Cardiac muscle cell (in vitro differentiated cells and primary cell): Measurements from ENCODE around the gene FER1L5. TPM values are rescaled to one million over a fixed set of nuclear protein-coding genes. Genes with fewer than 3 reads are reported as not detected.
"Not testable (repeated sequence)": the region's sequence is repeated elsewhere in the genome, so short reads cannot be mapped to it uniquely, and the experiment has no call there.

Source experiments
- DNase-seq, 2 donors: peaks; one replicate each; pipeline versions ENCODE4 v3.0.0 to v3.0.0-alpha.2; 2010 to 2017; ENCODE audit warnings: low read depth in 1 of 2, low spot score in 1 of 2
- H3K27ac ChIP-seq: fragments of 200-600 bp; sonication (generic); 2 replicates; pipeline ENCODE4 v1.5.1; 2016
- H3K27me3 ChIP-seq: fragments of 200-600 bp; sonication (generic); 2 replicates; pipeline ENCODE4 v1.6.0; 2016; ENCODE audit warnings: control low read depth
- H3K36me3 ChIP-seq: fragments of 200-600 bp; sonication (generic); 2 replicates; pipeline ENCODE4 v1.5.1; 2016; ENCODE audit warnings: control low read depth
- H3K4me1 ChIP-seq: fragments of 200-600 bp; sonication (generic); 2 replicates; pipeline ENCODE4 v1.8.1; 2017; ENCODE audit warnings: low read depth, mild to moderate bottlenecking, mixed run types
- H3K4me3 ChIP-seq: fragments of 200-600 bp; sonication (generic); 2 replicates; pipeline ENCODE4 v1.5.1; 2016; ENCODE audit warnings: mild to moderate bottlenecking
- H3K9me3 ChIP-seq: fragments of 200-600 bp; sonication (generic); 2 replicates; pipeline ENCODE4 v1.5.1; 2017; ENCODE audit warnings: low read depth, mild to moderate bottlenecking, control low read depth
- polyA plus RNA-seq: library from polyadenylated mRNA; unstranded; fragments of >200 nt; fragmentation: Nextera tagmentation; extraction: Ambion mirVana; gene quantifications from 2 replicates; pipeline ENCODE4 v1.2.1, GENCODE V29; 2016
- total RNA-seq: library from RNA; depleted of rRNA; stranded (reverse); fragments of >200 nt; gene quantifications from 2 replicates; pipeline ENCODE4 v1.2.3, GENCODE V29; 2016
- TF ChIP-seq, protein P1 (sequence below): IDR thresholded peaks from 2 replicates; pipeline ENCODE4 v1.5.1; 2012; ENCODE audit warnings: low read depth, mild to moderate bottlenecking, low read length

FER1L5 gene
- total and polyA plus RNA-seq, 2 experiments from 2014 or later = 1.9 to 2.1 TPM

DNA sequence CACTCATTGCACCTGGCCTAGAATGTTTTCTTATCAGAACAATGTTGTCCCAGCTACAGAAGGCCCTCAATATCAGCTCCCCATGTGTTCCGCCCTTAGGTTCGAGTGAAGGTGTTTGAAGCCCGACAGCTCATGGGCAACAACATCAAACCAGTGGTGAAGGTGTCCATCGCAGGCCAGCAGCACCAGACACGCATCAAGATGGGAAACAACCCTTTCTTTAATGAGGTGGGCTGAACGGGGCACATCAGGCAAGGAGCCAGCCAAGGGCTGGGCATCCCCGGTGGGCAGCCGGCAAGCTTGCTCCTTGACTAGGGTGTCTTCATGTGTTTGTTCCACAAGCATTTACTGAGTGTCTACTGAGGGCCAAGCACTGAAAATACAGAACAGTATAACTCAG is 9.2 kb downstream of the FER1L5 start:
- Histone ChIP-seq H3K36me3 (peaks cover 2% of the 10 kb centered on the region), H3K27me3 (no peaks in the 10 kb centered on the region), H3K27ac (no peak overlapping the region), H3K4me1 (no peaks in the 10 kb centered on the region), H3K9me3 (no peaks in the 10 kb centered on the region), H3K4me3 (no peak overlapping the region)
- TF ChIP-seq, protein P1, sequence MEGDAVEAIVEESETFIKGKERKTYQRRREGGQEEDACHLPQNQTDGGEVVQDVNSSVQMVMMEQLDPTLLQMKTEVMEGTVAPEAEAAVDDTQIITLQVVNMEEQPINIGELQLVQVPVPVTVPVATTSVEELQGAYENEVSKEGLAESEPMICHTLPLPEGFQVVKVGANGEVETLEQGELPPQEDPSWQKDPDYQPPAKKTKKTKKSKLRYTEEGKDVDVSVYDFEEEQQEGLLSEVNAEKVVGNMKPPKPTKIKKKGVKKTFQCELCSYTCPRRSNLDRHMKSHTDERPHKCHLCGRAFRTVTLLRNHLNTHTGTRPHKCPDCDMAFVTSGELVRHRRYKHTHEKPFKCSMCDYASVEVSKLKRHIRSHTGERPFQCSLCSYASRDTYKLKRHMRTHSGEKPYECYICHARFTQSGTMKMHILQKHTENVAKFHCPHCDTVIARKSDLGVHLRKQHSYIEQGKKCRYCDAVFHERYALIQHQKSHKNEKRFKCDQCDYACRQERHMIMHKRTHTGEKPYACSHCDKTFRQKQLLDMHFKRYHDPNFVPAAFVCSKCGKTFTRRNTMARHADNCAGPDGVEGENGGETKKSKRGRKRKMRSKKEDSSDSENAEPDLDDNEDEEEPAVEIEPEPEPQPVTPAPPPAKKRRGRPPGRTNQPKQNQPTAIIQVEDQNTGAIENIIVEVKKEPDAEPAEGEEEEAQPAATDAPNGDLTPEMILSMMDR = no peak
- DNase-seq = no peak

GRCh38 chr2:96654791-96655190 is 12.2 kb downstream of the FER1L5 start:
- not testable (repeated sequence) for H3K27me3 ChIP-seq, DNase-seq, H3K4me3 ChIP-seq, H3K9me3 ChIP-seq, H3K36me3 ChIP-seq, H3K4me1 ChIP-seq, H3K27ac ChIP-seq

DNA sequence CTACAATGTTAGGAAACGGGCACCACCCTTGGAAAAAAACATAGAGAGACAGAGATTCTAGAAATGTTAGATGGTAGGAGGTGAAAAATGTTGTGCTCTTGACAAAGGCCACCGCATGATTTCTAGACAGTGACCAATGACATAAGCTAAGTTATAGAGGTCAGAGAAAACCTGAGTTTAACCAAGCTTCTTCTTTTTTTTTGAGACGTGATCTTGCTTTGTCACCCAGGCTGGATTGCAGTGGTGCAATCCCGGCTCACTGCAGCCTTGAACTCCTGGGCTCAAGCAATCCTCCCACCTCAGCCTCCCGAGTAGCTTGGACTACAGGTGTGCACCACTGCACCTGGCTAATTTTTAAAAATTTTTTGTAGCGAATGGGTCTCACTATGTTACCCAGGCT is 13.0 kb downstream of the FER1L5 start:
- no peak for DNase-seq
- H3K4me1 ChIP-seq = no peaks in the 10 kb centered on the region
- no peaks in the 10 kb centered on the region for H3K27me3 ChIP-seq
- peaks cover 2% of the 10 kb centered on the region for H3K36me3 ChIP-seq
- H3K9me3 ChIP-seq = no peaks in the 10 kb centered on the region
- H3K27ac ChIP-seq = no peak overlapping the region
- TF ChIP-seq, protein P1 = no peak
- H3K4me3 ChIP-seq = no peak overlapping the region

- H3K4me1 ChIP-seq = peaks cover 2% of the 10 kb centered on the region
- no peak overlapping the region for H3K4me3 ChIP-seq
- TF ChIP-seq, protein P1 = no peak
- no peak for DNase-seq
- H3K9me3 ChIP-seq = no peaks in the 10 kb centered on the region
- no peak overlapping the region for H3K27ac ChIP-seq
- H3K27me3 ChIP-seq = no peaks in the 10 kb centered on the region
- peaks cover 2% of the 10 kb centered on the region for H3K36me3 ChIP-seq
These were observed 14.0 kb downstream of the FER1L5 start for GRCh38 chr2:96656540-96656939.

DNA sequence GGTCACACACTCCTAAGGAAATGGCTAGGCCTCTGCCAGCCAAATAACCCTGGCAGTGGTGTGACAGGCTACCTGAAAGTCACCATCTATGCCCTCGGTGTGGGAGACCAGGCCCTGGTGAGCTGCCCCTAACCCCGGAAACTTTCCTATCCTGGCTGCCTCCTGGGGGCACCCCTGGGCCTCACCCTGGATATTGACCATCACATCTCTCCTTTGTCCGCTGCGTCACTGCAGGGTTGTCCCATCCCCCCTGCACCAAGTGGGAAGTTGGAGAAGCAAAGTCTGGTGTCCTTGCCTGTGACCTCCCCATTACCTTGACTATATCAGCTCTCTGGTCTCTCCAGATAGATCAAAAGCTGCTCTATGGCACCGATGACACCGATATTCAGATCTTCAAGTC is 18.8 kb downstream of the FER1L5 start:
- H3K4me1 ChIP-seq = peaks cover 9% of the 10 kb centered on the region
- TF ChIP-seq, protein P1 = no peak
- no peak for DNase-seq
- H3K9me3 ChIP-seq = no peaks in the 10 kb centered on the region
- no peaks in the 10 kb centered on the region for H3K36me3 ChIP-seq
- no peaks in the 10 kb centered on the region for H3K27me3 ChIP-seq
- no peak overlapping the region for H3K4me3 ChIP-seq
- no peak overlapping the region for H3K27ac ChIP-seq

DNA sequence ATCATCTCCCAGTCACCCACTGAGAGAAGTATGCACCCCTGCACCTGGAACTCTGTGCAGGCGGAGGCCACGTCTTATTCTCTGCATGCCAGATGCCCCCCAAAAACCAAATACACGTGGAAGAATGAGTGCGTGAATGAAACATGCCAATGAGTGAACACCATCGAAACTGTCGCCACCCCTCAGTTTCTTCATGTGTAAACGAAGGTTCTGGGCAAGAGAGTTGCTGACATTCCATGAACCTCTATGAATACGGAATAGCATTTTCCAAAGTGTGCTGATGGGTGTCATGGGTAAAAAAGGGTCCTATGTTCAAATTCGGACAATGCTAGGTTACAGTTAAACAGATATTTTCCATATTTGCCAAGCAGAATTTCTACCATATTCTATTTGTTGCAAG is 19.8 kb downstream of the FER1L5 start:
- Histone ChIP-seq H3K4me1 (peaks cover 9% of the 10 kb centered on the region), H3K27ac (no peak overlapping the region), H3K27me3 (no peaks in the 10 kb centered on the region), H3K4me3 (no peak overlapping the region), H3K36me3 (no peaks in the 10 kb centered on the region), H3K9me3 (no peaks in the 10 kb centered on the region)
- no peak for DNase-seq
- TF ChIP-seq, protein P1 = no peak
